Measurements from ENCODE around the gene BIRC7.

BIRC7 gene

GRCh38 chr20:63188641-63189321 is 46.9 kb upstream of the BIRC7 start:
- TF ChIP-seq CTCF (IDR thresholded peaks at IDR 0.05; ENCODE audit: low read depth, low read length, missing control alignments) = no peak
- no peaks in the 10 kb centered on the region for H3K36me3 ChIP-seq (replicated peaks)
- in situ Hi-C loops (cut with HindIII; ENCODE audit: low pct_ligation_motif_present, low sequenced_read_pairs) = no loop called here

GRCh38 chr20:63189322-63189642 is 46.4 kb upstream of the BIRC7 start:
- TF ChIP-seq CTCF (IDR thresholded peaks at IDR 0.05; ENCODE audit: low read depth, low read length, missing control alignments) = no peak
- DNase-seq = no peak
- no peak overlapping the region for H3K27ac ChIP-seq
- H3K36me3 ChIP-seq (replicated peaks) = no peaks in the 10 kb centered on the region
- H3K27me3 ChIP-seq (replicated peaks) = no peaks in the 10 kb centered on the region
- no peak overlapping the region for H3K4me3 ChIP-seq (ENCODE audit: low read depth, low read length)
- in situ Hi-C loops (cut with HindIII; ENCODE audit: low pct_ligation_motif_present, low sequenced_read_pairs) = no loop called here

More at GRCh38 chr20:63188641-63189321, 46.9 kb upstream of the BIRC7 start:
- H3K4me3 ChIP-seq (ENCODE audit: low read depth, low read length) = no peak overlapping the region
- no peak for DNase-seq
- H3K27ac ChIP-seq = no peak overlapping the region
- H3K27me3 ChIP-seq (replicated peaks) = no peaks in the 10 kb centered on the region

GRCh38 chr20:63189846-63190559 is 45.7 kb upstream of the BIRC7 start:
- in situ Hi-C loops (cut with HindIII; ENCODE audit: low pct_ligation_motif_present, low sequenced_read_pairs) = no loop called here
- Histone ChIP-seq H3K4me3 (ENCODE audit: low read depth, low read length) (no peak overlapping the region), H3K36me3 (replicated peaks) (peaks cover 3% of the 10 kb centered on the region), H3K27me3 (replicated peaks) (no peaks in the 10 kb centered on the region), H3K27ac (no peak overlapping the region)
- no peak for DNase-seq
- TF ChIP-seq CTCF (IDR thresholded peaks at IDR 0.05; ENCODE audit: low read depth, low read length, missing control alignments) = no peak

- no peak overlapping the region for H3K4me3 ChIP-seq (ENCODE audit: low read depth, low read length)
These were observed 44.9 kb upstream of the BIRC7 start for GRCh38 chr20:63190828-63191227.

GRCh38 chr20:63191400-63191799 is 44.3 kb upstream of the BIRC7 start:
- no peak for TF ChIP-seq CTCF (IDR thresholded peaks at IDR 0.05; ENCODE audit: low read depth, low read length, missing control alignments)
- H3K27ac ChIP-seq = no peak overlapping the region
- DNase-seq = no peak
- no peak overlapping the region for H3K4me3 ChIP-seq (ENCODE audit: low read depth, low read length)
- in situ Hi-C loops (cut with HindIII; ENCODE audit: low pct_ligation_motif_present, low sequenced_read_pairs) = no loop called here
- H3K36me3 ChIP-seq (replicated peaks) = peaks cover 5% of the 10 kb centered on the region
- H3K27me3 ChIP-seq (replicated peaks) = no peaks in the 10 kb centered on the region

More at GRCh38 chr20:63190828-63191227, 44.9 kb upstream of the BIRC7 start:
- in situ Hi-C loops (cut with HindIII; ENCODE audit: low pct_ligation_motif_present, low sequenced_read_pairs) = no loop called here
- no peaks in the 10 kb centered on the region for H3K27me3 ChIP-seq (replicated peaks)
- DNase-seq = no peak
- no peak overlapping the region for H3K27ac ChIP-seq
- peaks cover 5% of the 10 kb centered on the region for H3K36me3 ChIP-seq (replicated peaks)
- no peak for TF ChIP-seq CTCF (IDR thresholded peaks at IDR 0.05; ENCODE audit: low read depth, low read length, missing control alignments)
